Measurements from ENCODE around the gene NPAS3. TPM values are rescaled to one million over a fixed set of nuclear protein-coding genes. Genes with fewer than 3 reads are reported as not detected.

The NPAS3 gene
- total RNA-seq, 1 donor from 2014 or later: 0.05 TPM

GRCh38 chr14:33569821-33570687 is 631.4 kb downstream of the NPAS3 start:
- intact Hi-C loops (cut with micrococcal nuclease): no loop called here

- intact Hi-C loops (cut with micrococcal nuclease): no loop called here
Observed at GRCh38 chr14:33570694-33571310, 632.1 kb downstream of the NPAS3 start.

GRCh38 chr14:33573301-33573880 is 634.7 kb downstream of the NPAS3 start:
- intact Hi-C loops (cut with micrococcal nuclease): no loop called here

GRCh38 chr14:33576014-33576413 is 637.3 kb downstream of the NPAS3 start:
- intact Hi-C loops (cut with micrococcal nuclease): no loop called here

- intact Hi-C loops (cut with micrococcal nuclease): no loop called here
Observed at GRCh38 chr14:33578461-33579216, 640.0 kb downstream of the NPAS3 start.

- intact Hi-C loops (cut with micrococcal nuclease): no loop called here
Observed at GRCh38 chr14:33580231-33580749, 641.6 kb downstream of the NPAS3 start.

GRCh38 chr14:33580841-33581240 is 642.2 kb downstream of the NPAS3 start:
- intact Hi-C loops (cut with micrococcal nuclease): no loop called here

GRCh38 chr14:33584697-33585096 is 646.0 kb downstream of the NPAS3 start:
- intact Hi-C loops (cut with micrococcal nuclease): no loop called here

- intact Hi-C loops (cut with micrococcal nuclease): no loop called here
Observed at GRCh38 chr14:33586806-33587205, 648.1 kb downstream of the NPAS3 start.

- intact Hi-C loops (cut with micrococcal nuclease): no loop called here
Observed at GRCh38 chr14:33587791-33588190, 649.1 kb downstream of the NPAS3 start.

GRCh38 chr14:33588771-33589170 is 650.1 kb downstream of the NPAS3 start:
- intact Hi-C loops (cut with micrococcal nuclease): no loop called here

- intact Hi-C loops (cut with micrococcal nuclease): no loop called here
Observed at GRCh38 chr14:33589334-33589733, 650.7 kb downstream of the NPAS3 start.

- intact Hi-C loops (cut with micrococcal nuclease): no loop called here
Observed at GRCh38 chr14:33590891-33591630, 652.4 kb downstream of the NPAS3 start.

GRCh38 chr14:33592297-33592696 is 653.6 kb downstream of the NPAS3 start:
- intact Hi-C loops (cut with micrococcal nuclease): no loop called here

- intact Hi-C loops (cut with micrococcal nuclease): no loop called here
Observed at GRCh38 chr14:33596211-33597080, 657.8 kb downstream of the NPAS3 start.

GRCh38 chr14:33598582-33598981 is 659.9 kb downstream of the NPAS3 start:
- intact Hi-C loops (cut with micrococcal nuclease): no loop called here

- intact Hi-C loops (cut with micrococcal nuclease): no loop called here
Observed at GRCh38 chr14:33602396-33602795, 663.7 kb downstream of the NPAS3 start.

- intact Hi-C loops (cut with micrococcal nuclease): no loop called here
Observed at GRCh38 chr14:33606591-33606990, 667.9 kb downstream of the NPAS3 start.

GRCh38 chr14:33609582-33609981 is 670.9 kb downstream of the NPAS3 start:
- intact Hi-C loops (cut with micrococcal nuclease): no loop called here

GRCh38 chr14:33610121-33610520 is 671.4 kb downstream of the NPAS3 start:
- intact Hi-C loops (cut with micrococcal nuclease): no loop called here
